Measurements from ENCODE around the gene PIP5KL1.
A peak's percentile ranks its signal among the peaks of the same experiment; 100 is the strongest.

PIP5KL1 gene

GRCh38 chr9:127907867-127908659, 22.5 kb downstream of the PIP5KL1 start:
- no peak for DNase-seq
- H3K9me3 ChIP-seq: no peaks in the 10 kb centered on the region
- no peaks in the 10 kb centered on the region for H3K27me3 ChIP-seq
- H3K36me3 ChIP-seq: peaks cover 10 to 49% (median 38%) of the 10 kb centered on the region in 3 donors
- peak overlapping the region; percentile 34 to 90 for H3K27ac ChIP-seq
- TF ChIP-seq, protein P1, sequence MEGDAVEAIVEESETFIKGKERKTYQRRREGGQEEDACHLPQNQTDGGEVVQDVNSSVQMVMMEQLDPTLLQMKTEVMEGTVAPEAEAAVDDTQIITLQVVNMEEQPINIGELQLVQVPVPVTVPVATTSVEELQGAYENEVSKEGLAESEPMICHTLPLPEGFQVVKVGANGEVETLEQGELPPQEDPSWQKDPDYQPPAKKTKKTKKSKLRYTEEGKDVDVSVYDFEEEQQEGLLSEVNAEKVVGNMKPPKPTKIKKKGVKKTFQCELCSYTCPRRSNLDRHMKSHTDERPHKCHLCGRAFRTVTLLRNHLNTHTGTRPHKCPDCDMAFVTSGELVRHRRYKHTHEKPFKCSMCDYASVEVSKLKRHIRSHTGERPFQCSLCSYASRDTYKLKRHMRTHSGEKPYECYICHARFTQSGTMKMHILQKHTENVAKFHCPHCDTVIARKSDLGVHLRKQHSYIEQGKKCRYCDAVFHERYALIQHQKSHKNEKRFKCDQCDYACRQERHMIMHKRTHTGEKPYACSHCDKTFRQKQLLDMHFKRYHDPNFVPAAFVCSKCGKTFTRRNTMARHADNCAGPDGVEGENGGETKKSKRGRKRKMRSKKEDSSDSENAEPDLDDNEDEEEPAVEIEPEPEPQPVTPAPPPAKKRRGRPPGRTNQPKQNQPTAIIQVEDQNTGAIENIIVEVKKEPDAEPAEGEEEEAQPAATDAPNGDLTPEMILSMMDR (IDR thresholded peaks at IDR 0.05): no peak
- no peak overlapping the region for H3K4me3 ChIP-seq
- peaks cover 0 to 46% (median 41%) of the 10 kb centered on the region in 4 donors for H3K4me1 ChIP-seq
- intact Hi-C loops (cut with DNase I; ENCODE audit: low total_unique reads): no loop called here

DNA sequence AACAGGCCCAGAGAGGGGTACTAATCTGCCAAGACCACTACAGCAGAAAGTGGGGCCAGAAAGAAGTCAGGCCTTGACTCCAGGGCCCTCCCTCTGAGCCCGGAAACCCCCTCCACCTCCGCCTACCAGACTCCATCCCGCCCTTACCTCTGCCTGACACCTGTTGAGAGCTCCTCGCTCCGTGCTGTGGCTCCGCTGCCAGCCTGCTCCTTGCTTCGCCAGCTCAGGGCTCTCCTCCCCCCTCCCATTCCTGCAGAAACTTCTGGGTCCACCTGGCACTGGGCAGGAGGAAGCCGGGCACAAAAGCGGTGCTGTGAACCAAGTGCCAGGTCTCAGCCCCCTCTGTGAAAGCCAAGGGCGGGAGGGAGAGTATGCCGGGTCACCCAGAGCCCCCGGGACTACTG, 24.8 kb downstream of the PIP5KL1 start:
- Histone ChIP-seq H3K27ac (peak overlapping the region; percentile 81 to 90), H3K4me3 (peak overlapping the region in 1 of 2 donors; percentile 7), H3K36me3 (peaks cover 0 to 26% (median 20%) of the 10 kb centered on the region in 3 donors), H3K4me1 (peaks cover 0 to 58% (median 47%) of the 10 kb centered on the region in 4 donors), H3K9me3 (no peaks in the 10 kb centered on the region), H3K27me3 (no peaks in the 10 kb centered on the region)
- DNase-seq: peak in 1 of 2 donors; percentile 75
- intact Hi-C loops (cut with DNase I; ENCODE audit: low total_unique reads): no loop called here
- TF ChIP-seq, protein P1 (IDR thresholded peaks at IDR 0.05): no peak

GRCh38 chr9:127905004-127905728, 25.4 kb downstream of the PIP5KL1 start:
- H3K4me3 ChIP-seq: no peak overlapping the region
- peak overlapping the region; percentile 81 to 90 for H3K27ac ChIP-seq

DNA sequence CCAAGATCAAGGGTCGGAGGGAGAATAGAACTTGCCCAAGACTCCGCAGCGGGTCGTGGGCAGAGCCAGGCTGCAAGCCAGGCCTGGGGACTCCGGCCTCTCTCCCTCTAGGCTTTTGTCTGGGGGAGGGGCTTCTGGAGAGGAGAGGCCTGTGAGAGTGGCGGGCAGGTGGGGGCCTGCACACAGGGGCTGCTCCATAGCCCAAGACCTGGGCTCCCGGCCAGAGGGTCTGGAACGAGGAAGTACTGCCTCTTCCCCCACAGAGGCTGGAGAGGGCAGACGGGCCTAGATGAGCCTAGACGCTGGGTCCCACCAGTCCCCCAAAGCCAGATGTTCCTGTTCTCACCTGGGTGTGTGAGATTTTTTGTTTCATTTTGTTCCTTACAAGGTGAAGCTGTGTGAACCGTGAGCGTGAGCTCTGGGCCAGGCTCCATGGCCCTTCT, 26.0 kb downstream of the PIP5KL1 start:
- intact Hi-C loops (cut with DNase I; ENCODE audit: low total_unique reads): no loop called here
- no peaks in the 10 kb centered on the region for H3K9me3 ChIP-seq
- DNase-seq: peak in 1 of 2 donors; percentile 70
- H3K4me1 ChIP-seq: peaks cover 0 to 70% (median 54%) of the 10 kb centered on the region in 4 donors
- TF ChIP-seq, protein P1 (IDR thresholded peaks at IDR 0.05): no peak
- H3K27ac ChIP-seq: peak overlapping the region; percentile 81 to 90
- H3K27me3 ChIP-seq: no peaks in the 10 kb centered on the region
- H3K4me3 ChIP-seq: no peak overlapping the region
- peaks cover 0 to 14% (median 8%) of the 10 kb centered on the region in 3 donors for H3K36me3 ChIP-seq

More at GRCh38 chr9:127905004-127905728, 25.4 kb downstream of the PIP5KL1 start:
- H3K9me3 ChIP-seq: no peaks in the 10 kb centered on the region
- H3K36me3 ChIP-seq: peaks cover 0 to 20% (median 14%) of the 10 kb centered on the region in 3 donors
- H3K27me3 ChIP-seq: no peaks in the 10 kb centered on the region
- TF ChIP-seq, protein P1 (IDR thresholded peaks at IDR 0.05): no peak
- DNase-seq: no peak
- intact Hi-C loops (cut with DNase I; ENCODE audit: low total_unique reads): no loop called here
- peaks cover 0 to 64% (median 49%) of the 10 kb centered on the region in 4 donors for H3K4me1 ChIP-seq

DNA sequence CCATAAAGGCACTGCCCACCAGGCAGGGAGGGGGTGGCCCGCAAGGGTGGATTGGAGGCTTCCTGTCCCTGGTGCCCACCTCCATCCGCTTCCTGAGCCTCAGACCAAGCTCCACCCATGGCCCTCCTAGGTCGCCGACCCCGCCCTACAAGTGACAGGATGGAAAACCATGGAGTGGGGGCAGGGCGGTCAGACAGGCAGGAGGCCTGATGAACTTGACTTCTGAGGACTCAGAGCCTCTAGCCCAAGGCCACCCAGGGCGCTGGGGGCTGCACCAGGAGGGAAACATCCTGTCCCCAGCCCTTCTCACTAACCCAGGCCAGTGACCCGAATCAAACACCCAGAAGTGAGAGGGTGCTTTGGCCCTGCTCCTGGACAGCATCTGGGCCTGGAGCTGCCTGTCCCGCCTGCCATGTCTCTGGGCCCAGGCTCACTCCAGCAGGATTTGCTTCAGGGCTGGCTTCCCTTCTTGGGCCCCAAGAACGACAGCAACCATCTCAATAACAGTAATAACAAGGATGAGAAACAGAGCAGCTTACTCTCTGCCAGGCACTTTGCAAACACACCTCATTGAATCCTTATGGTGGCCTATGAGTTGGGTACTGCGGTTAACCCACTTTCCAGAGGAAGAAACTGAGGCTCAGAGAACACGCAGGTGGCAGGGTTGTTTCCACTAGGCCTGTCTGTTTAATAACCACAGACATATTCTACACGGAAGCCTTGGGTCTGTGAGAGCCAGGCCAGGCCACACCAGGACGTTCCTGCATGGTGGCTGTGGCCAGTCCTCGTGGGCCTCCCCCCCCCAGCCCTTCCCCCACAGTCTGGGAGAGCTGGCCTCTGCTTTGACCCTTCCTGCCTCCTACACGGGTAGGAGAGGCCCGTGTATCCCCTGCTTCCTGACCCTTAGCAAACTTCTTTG, 26.8 kb downstream of the PIP5KL1 start:
- DNase-seq: peak; percentile 80 to 89
- peaks cover 0 to 11% (median 7%) of the 10 kb centered on the region in 3 donors for H3K36me3 ChIP-seq
- no peaks in the 10 kb centered on the region for H3K9me3 ChIP-seq
- no peaks in the 10 kb centered on the region for H3K27me3 ChIP-seq
- H3K4me3 ChIP-seq: no peak overlapping the region
- TF ChIP-seq, protein P1 (IDR thresholded peaks at IDR 0.05): no peak
- H3K27ac ChIP-seq: peak overlapping the region; percentile 81 to 90
- H3K4me1 ChIP-seq: peaks cover 0 to 70% (median 55%) of the 10 kb centered on the region in 4 donors
- intact Hi-C loops (cut with DNase I; ENCODE audit: low total_unique reads): no loop called here
